Esophagus muscularis mucosa (tissue), 3 donors: ENCODE data around the gene PPM1M.

Source experiments
- CTCF ChIP-seq, 3 experiments: fragments of 200-600 bp in 2 of 3; fragments of 450-650 bp in 1 of 3; sonication (generic) in 2 of 3; IDR thresholded peaks; one replicate each; pipeline ENCODE4 v1.5.1; 2017 to 2019; ENCODE audit warnings: antibody characterized with exemption in 3 of 3, mild to moderate bottlenecking in 2 of 3, moderate library complexity in 1 of 3
- POLR2A ChIP-seq: fragments of 450-650 bp; IDR thresholded peaks from one replicate; pipeline ENCODE4 v1.6.1; 2017; ENCODE audit warnings: antibody characterized with exemption, moderate library complexity, mild to moderate bottlenecking, low read depth
- POLR2AphosphoS5 ChIP-seq, 2 donors: sonication (generic); formaldehyde crosslinking; IDR thresholded peaks; one replicate each; pipeline ENCODE4 v1.6.1; 2017; ENCODE audit warnings: antibody characterized with exemption in 2 of 2

- no peak for TF ChIP-seq POLR2AphosphoS5 (IDR thresholded peaks at IDR 0.05)
- no peak for TF ChIP-seq CTCF (IDR thresholded peaks at IDR 0.05)
- TF ChIP-seq POLR2A = no peak
Measured at GRCh38 chr3:52292247-52293065, 46.9 kb downstream of the PPM1M start.
